GM12878 (cell line): ENCODE data around the gene SHOC2. TPM values are rescaled to one million over a fixed set of nuclear protein-coding genes. Genes with fewer than 3 reads are reported as not detected.

Experiments used
- EGR1 ChIP-seq, 2 experiments: IDR thresholded peaks; 1 replicate in 1 of 2; 2 replicates in 1 of 2; pipeline ENCODE4 v1.6.1; 2011 to 2012; ENCODE audit warnings: low read depth in 2 of 2, low read length in 2 of 2, borderline replicate concordance in 1 of 2, mild to moderate bottlenecking in 1 of 2, moderate library complexity in 1 of 2
- ELK1 ChIP-seq: IDR thresholded peaks from 2 replicates; pipeline ENCODE4 v1.6.1; 2012; ENCODE audit warnings: low read depth, low read length, improper control_type of control experiment
- EP300 ChIP-seq, 2 experiments: fragments of 150-350 bp in 1 of 2; IDR thresholded peaks; 2 replicates each; pipeline ENCODE4 v1.6.1; 2011 to 2012; ENCODE audit warnings: low read depth in 2 of 2, low read length in 2 of 2, borderline replicate concordance in 1 of 2, improper control_type of control experiment in 1 of 2, inconsistent platforms in 1 of 2; ENCODE audit not compliant: control insufficient read depth in 1 of 2
- FOS ChIP-seq: IDR thresholded peaks from 3 replicates; pipeline ENCODE4 v1.6.1; 2011; ENCODE audit warnings: borderline replicate concordance; ENCODE audit not compliant: insufficient read length; ENCODE audit errors: extremely low read depth
- GABPA ChIP-seq: IDR thresholded peaks from 2 replicates; pipeline ENCODE4 v1.6.1; 2014; ENCODE audit warnings: antibody characterized with exemption, low read depth, mild to moderate bottlenecking, inconsistent platforms
- MEF2B ChIP-seq: fragments of 450-650 bp; IDR thresholded peaks from 2 replicates; pipeline ENCODE4 v1.6.1; 2018; ENCODE audit warnings: mild to moderate bottlenecking, moderate library complexity; ENCODE audit not compliant: partially characterized antibody, poor library complexity, severe bottlenecking
- TCF12 ChIP-seq: IDR thresholded peaks from 2 replicates; pipeline ENCODE4 v1.6.1; 2011; ENCODE audit warnings: low read depth, mild to moderate bottlenecking, low read length
- ZNF217 ChIP-seq: fragments of 450-650 bp; IDR thresholded peaks from 2 replicates; pipeline ENCODE4 v1.6.1; 2017; ENCODE audit warnings: antibody characterized with exemption, mild to moderate bottlenecking
- polyA plus RNA-seq, 11 experiments: library from polyadenylated mRNA; depleted of rRNA in 4 of 11; unstranded in 6 of 11; stranded (reverse) in 5 of 11; fragments of >200 nt; fragmentation: Nextera tagmentation in 4 of 11; fragmentation: Illumina TruSeq in 1 of 11; extraction: Ambion mirVana in 4 of 11; extraction: Trizol in 1 of 11; gene quantifications; 1 replicate in 1 of 11; 2 replicates in 10 of 11; pipeline versions ENCODE4 v1.2.1 to v1.2.3, GENCODE V29; 2011 to 2016; ENCODE audit warnings: inconsistent platforms in 2 of 11, missing spikeins in 2 of 11, low read depth in 1 of 11
- total RNA-seq, 4 experiments: library from RNA; depleted of rRNA in 3 of 4; stranded (reverse); fragments of >200 nt in 3 of 4; fragmentation: Illumina TruSeq in 1 of 4; extraction: Trizol in 1 of 4; gene quantifications; 2 replicates each; pipeline versions ENCODE4 v1.2.1 to v1.2.3, GENCODE V29; 2013 to 2021

The SHOC2 gene
- total and polyA plus RNA-seq, 10 of the 15 experiments (the other 5 are each of a cell fraction or from before 2014, with no cell fraction given), result 24.8 to 65.3 (median 42.6) TPM

- TF ChIP-seq EGR1 (IDR thresholded peaks at IDR 0.05; ENCODE audit: borderline replicate concordance in 1 of 2, low read depth in 2 of 2, low read length in 2 of 2) (peak in 1 of 2 experiments; percentile 58; a peak in 2 of 3 replicates), TCF12 (0 out of 2 replicates have a peak, but pooled peaks have one; percentile 10), EP300 (IDR thresholded peaks at IDR 0.05; ENCODE audit: borderline replicate concordance in 1 of 2, control insufficient read depth in 1 of 2, low read depth in 2 of 2, low read length in 2 of 2) (no peak; a peak in 1 of 4 replicates), FOS (no peak), ZNF217 (no peak), MEF2B (peak; percentile 86), ELK1 (peak; percentile 93), GABPA (peak; percentile 95)
Measured at GRCh38 chr10:110918643-110919348, 608 bp upstream of the SHOC2 start, which contains the start of gene BBIP1 (continued).
